Endothelial cell of umbilical vein (primary cell): ENCODE measurements around the gene SEMA6A. TPM values are rescaled to one million over a fixed set of nuclear protein-coding genes. Genes with fewer than 3 reads are reported as not detected.

Experiments used
- BruUV-seq: library from RNA; stranded (reverse); fragments of 400-500 nt; replicated peaks from 2 replicates; lab custom pipeline; 2021; lab: Mats Ljungman, UMichigan
- CTCF ChIA-PET: fragments of 300-600, 350-600 bp; sonication (Branson Sonifier 250); formaldehyde crosslinking; loops from one replicate; lab custom pipeline; 2021; ENCODE audit warnings: antibody characterized with exemption, inconsistent platforms; lab: Charles Lee
- POLR2A ChIA-PET: fragments of 300-600, 350-600 bp; sonication (Branson Sonifier 250); formaldehyde crosslinking; loops from one replicate; lab custom pipeline; 2021; ENCODE audit warnings: antibody characterized with exemption, inconsistent platforms; lab: Charles Lee
- DNase-seq: peaks from one replicate; pipeline ENCODE4 v3.0.0-alpha.2; 2011; ENCODE audit warnings: low read depth, low spot score
- FAIRE-seq: peaks from 2 replicates; lab custom pipeline; 2011; peaks lifted over from hg19 to GRCh38; lab: Jason Lieb, UNC
- H2AFZ ChIP-seq: 2 replicates; pipeline ENCODE4 v1.6.0; 2012; ENCODE audit warnings: low read depth, low read length, control low read depth, inconsistent platforms
- H3K27ac ChIP-seq: 2 replicates; pipeline ENCODE4 v1.5.1; 2011; ENCODE audit warnings: low read depth, mild to moderate bottlenecking, control low read depth, low read length, moderate library complexity; ENCODE audit not compliant: insufficient read depth
- H3K27me3 ChIP-seq, 2 experiments: 2 replicates each; pipeline versions ENCODE4 v1.6.0 to v1.6.1; 2011; ENCODE audit warnings: low read length in 2 of 2, mixed read lengths in 1 of 2; ENCODE audit not compliant: control insufficient read depth in 2 of 2, insufficient read depth in 2 of 2
- H3K36me3 ChIP-seq, 2 experiments: 2 replicates in 1 of 2; 3 replicates in 1 of 2; pipeline ENCODE4 v1.5.1; 2011; ENCODE audit warnings: low read length in 2 of 2, mild to moderate bottlenecking in 1 of 2, moderate library complexity in 1 of 2; ENCODE audit not compliant: control insufficient read depth in 2 of 2, insufficient read depth in 2 of 2; ENCODE audit errors: extremely low read depth in 1 of 2
- H3K4me1 ChIP-seq: 3 replicates; pipeline ENCODE4 v1.5.1; 2011; ENCODE audit warnings: mild to moderate bottlenecking, low read length; ENCODE audit not compliant: control insufficient read depth, insufficient read depth; ENCODE audit errors: extremely low read depth
- H3K4me2 ChIP-seq: 2 replicates; pipeline ENCODE4 v1.6.1; 2011; ENCODE audit warnings: low read length, control low read depth, mixed read lengths; ENCODE audit not compliant: insufficient read depth
- H3K4me3 ChIP-seq, 3 experiments: fragments of 200-600 bp in 1 of 3; sonication (generic), shearing (Covaris generic) in 1 of 3; replicated peaks in 1 of 3; 2 replicates each; pipeline ENCODE4 v1.5.1; 2011 to 2016; ENCODE audit warnings: control low read depth in 3 of 3, low read length in 3 of 3, mild to moderate bottlenecking in 2 of 3, inconsistent platforms in 1 of 3, low read depth in 1 of 3, moderate library complexity in 1 of 3; ENCODE audit not compliant: insufficient read depth in 1 of 3
- H3K79me2 ChIP-seq: 2 replicates; pipeline ENCODE4 v1.6.0; 2012; ENCODE audit warnings: low read length, inconsistent platforms; ENCODE audit not compliant: control insufficient read depth, insufficient read depth
- H3K9ac ChIP-seq: replicated peaks from 2 replicates; pipeline ENCODE3; 2011; ENCODE audit warnings: low read length, control low read depth; ENCODE audit not compliant: insufficient read depth; ENCODE audit errors: extremely low read depth
- H3K9me1 ChIP-seq: replicated peaks from 3 replicates; pipeline ENCODE4 v1.6.0; 2011; ENCODE audit warnings: mild to moderate bottlenecking, low read length; ENCODE audit not compliant: control insufficient read depth, insufficient read depth; ENCODE audit errors: extremely low read depth
- H3K9me3 ChIP-seq: replicated peaks from 2 replicates; pipeline ENCODE4 v1.5.1; 2012; ENCODE audit warnings: low read length, inconsistent platforms; ENCODE audit not compliant: control insufficient read depth, insufficient read depth
- H4K20me1 ChIP-seq: replicated peaks from 2 replicates; pipeline ENCODE3; 2011; ENCODE audit warnings: mild to moderate bottlenecking, low read length; ENCODE audit not compliant: control insufficient read depth, insufficient read depth; ENCODE audit errors: extremely low read depth
- EZH2 ChIP-seq: IDR thresholded peaks from 2 replicates; pipeline ENCODE4 v1.6.1; 2012; ENCODE audit warnings: borderline replicate concordance, low read depth, mild to moderate bottlenecking, moderate library complexity, low read length, inconsistent platforms; ENCODE audit not compliant: severe bottlenecking
- FOS ChIP-seq: IDR thresholded peaks from 2 replicates; pipeline ENCODE4 v1.6.1; 2011; ENCODE audit warnings: mild to moderate bottlenecking, low read length, moderate library complexity, borderline replicate concordance; ENCODE audit not compliant: insufficient read depth
- GATA2 ChIP-seq: IDR thresholded peaks from 2 replicates; pipeline ENCODE4 v1.7.0; 2011; ENCODE audit warnings: low read depth, mild to moderate bottlenecking, moderate library complexity, mixed read lengths, low read length; ENCODE audit not compliant: insufficient read length, insufficient read depth
- JUN ChIP-seq: IDR thresholded peaks from 2 replicates; pipeline ENCODE4 v1.6.1; 2011; ENCODE audit warnings: borderline replicate concordance, low read depth; ENCODE audit not compliant: insufficient read length, insufficient read depth
- MYC ChIP-seq: IDR thresholded peaks from one replicate; pipeline ENCODE4 v1.6.1; 2011; ENCODE audit warnings: mild to moderate bottlenecking, low read depth, low read length
- POLR2A ChIP-seq: IDR thresholded peaks from 2 replicates; pipeline ENCODE4 v1.6.1; 2012; ENCODE audit warnings: low read depth, mild to moderate bottlenecking, control low read depth, low read length
- POLR2AphosphoS5 ChIP-seq: IDR thresholded peaks from 2 replicates; pipeline ENCODE4 v1.6.1; 2012; ENCODE audit warnings: low read depth, mild to moderate bottlenecking, control low read depth, low read length, moderate library complexity; ENCODE audit not compliant: insufficient read depth
- dilution Hi-C: fragments of 300-500 bp; cut with MboI; formaldehyde crosslinking; loops from one replicate; pipeline ENCODE4 v1.15.0; 2019; ENCODE audit warnings: low sequenced_read_pairs; ENCODE audit not compliant: extremely low pct_ligation_motif_present
- intact Hi-C: fragments of 100-400 bp; cut with micrococcal nuclease; formaldehyde crosslinking; loops from one replicate; pipeline ENCODE4 v1.10.0; 2022
- polyA plus RNA-seq, 4 experiments: library from polyadenylated mRNA; depleted of rRNA in 3 of 4; stranded (reverse) in 3 of 4; unstranded in 1 of 4; fragments of >200 nt; gene quantifications; 2 replicates each; pipeline versions ENCODE4 v1.2.1 to v1.2.3, GENCODE V29; 2011 to 2012; ENCODE audit warnings: missing spikeins in 1 of 4
- total RNA-seq: library from RNA; stranded (reverse); gene quantifications from 2 replicates; pipeline ENCODE4 v1.2.3, GENCODE V29; 2021
- TF ChIP-seq, protein P1 (sequence below), 2 donors: IDR thresholded peaks; 1 replicate in 1 of 2; 2 replicates in 1 of 2; pipeline ENCODE4 v1.5.1; 2011; ENCODE audit warnings: low read length in 2 of 2, mild to moderate bottlenecking in 2 of 2, moderate library complexity in 2 of 2, control low read depth in 1 of 2, inconsistent platforms in 1 of 2, low read depth in 1 of 2; ENCODE audit not compliant: insufficient read depth in 1 of 2; ENCODE audit errors: extremely low read depth in 1 of 2
- TF ChIP-seq, protein P2 (sequence below): IDR thresholded peaks from 2 replicates; pipeline ENCODE4 v1.6.1; 2011; ENCODE audit not compliant: insufficient read depth, insufficient read length

SEMA6A gene
- total and polyA plus RNA-seq, 2 donors (not counting 3 experiments of a cell fraction or from before 2014, with no cell fraction given): 0.43 to 1.5 TPM

DNA sequence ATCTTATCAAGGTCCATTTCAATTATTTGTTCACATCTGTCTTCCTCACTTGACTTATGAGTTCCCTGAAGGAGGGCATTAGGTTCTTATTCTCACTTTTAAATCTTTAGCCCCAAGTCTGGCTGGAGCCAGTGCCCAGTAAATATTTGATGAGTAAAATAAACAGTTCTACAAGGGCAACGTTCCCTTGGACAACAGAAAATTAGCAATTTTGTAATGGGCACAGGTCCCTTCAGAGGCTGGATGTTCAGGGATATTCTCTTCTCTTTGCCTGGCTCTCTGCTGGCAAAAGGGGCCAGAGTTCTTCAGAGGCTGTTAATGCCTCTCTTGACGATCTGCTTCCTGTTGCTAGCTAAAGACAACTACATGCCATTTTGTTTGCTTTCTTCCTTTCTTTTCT, 149.7 kb downstream of the SEMA6A start:
- Histone ChIP-seq H3K4me3 (no peak overlapping the region), H3K9ac (no peak overlapping the region), H3K27ac (no peak overlapping the region), H3K36me3 (no peaks in the 10 kb centered on the region), H3K27me3 (no peaks in the 10 kb centered on the region), H3K4me2 (no peak overlapping the region), H3K9me1 (no peaks in the 10 kb centered on the region), H2AFZ (no peak overlapping the region), H4K20me1 (no peaks in the 10 kb centered on the region), H3K79me2 (no peaks in the 10 kb centered on the region), H3K9me3 (no peaks in the 10 kb centered on the region), H3K4me1 (no peaks in the 10 kb centered on the region)
- dilution Hi-C loops: no loop called here
- no peak for TF ChIP-seq POLR2AphosphoS5
- no peak for TF ChIP-seq JUN
- TF ChIP-seq, protein P1, sequence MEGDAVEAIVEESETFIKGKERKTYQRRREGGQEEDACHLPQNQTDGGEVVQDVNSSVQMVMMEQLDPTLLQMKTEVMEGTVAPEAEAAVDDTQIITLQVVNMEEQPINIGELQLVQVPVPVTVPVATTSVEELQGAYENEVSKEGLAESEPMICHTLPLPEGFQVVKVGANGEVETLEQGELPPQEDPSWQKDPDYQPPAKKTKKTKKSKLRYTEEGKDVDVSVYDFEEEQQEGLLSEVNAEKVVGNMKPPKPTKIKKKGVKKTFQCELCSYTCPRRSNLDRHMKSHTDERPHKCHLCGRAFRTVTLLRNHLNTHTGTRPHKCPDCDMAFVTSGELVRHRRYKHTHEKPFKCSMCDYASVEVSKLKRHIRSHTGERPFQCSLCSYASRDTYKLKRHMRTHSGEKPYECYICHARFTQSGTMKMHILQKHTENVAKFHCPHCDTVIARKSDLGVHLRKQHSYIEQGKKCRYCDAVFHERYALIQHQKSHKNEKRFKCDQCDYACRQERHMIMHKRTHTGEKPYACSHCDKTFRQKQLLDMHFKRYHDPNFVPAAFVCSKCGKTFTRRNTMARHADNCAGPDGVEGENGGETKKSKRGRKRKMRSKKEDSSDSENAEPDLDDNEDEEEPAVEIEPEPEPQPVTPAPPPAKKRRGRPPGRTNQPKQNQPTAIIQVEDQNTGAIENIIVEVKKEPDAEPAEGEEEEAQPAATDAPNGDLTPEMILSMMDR (IDR thresholded peaks at IDR 0.05; ENCODE audit: extremely low read depth in 1 of 2, insufficient read depth in 1 of 2, low read depth in 1 of 2, low read length in 2 of 2): no peak
- TF ChIP-seq MYC: no peak
- intact Hi-C loops: no loop called here
- BruUV-seq: no TSS peak
- DNase-seq (no peak), FAIRE-seq (no peak)
- POLR2A ChIA-PET: interaction anchor here (0.5 kb wide), 1 partner anchor 309 kb away, joined by 3 read pairs; no protein-coding TSS in a partner anchor
- CTCF ChIA-PET: no interaction called here

DNA sequence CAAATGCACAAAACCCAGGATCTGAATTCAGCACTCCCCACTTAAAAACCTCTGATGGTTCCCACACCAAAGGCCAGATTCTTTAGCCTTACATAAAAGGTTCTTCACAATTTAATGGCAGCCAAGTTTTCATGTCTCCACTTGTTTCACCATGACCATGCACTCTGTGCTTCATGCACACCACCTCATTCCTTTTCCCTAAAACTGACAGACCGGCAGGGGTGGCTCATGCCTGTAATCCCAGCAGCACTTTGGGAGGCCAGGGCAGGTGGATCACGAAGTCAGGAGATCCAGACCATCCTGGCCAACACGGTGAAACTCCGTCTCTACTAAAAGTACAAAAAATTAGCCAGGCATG, 150.4 kb downstream of the SEMA6A start:
- Histone ChIP-seq H3K9me3 (no peaks in the 10 kb centered on the region), H3K79me2 (no peaks in the 10 kb centered on the region), H3K4me1 (no peaks in the 10 kb centered on the region), H4K20me1 (no peaks in the 10 kb centered on the region), H3K9me1 (no peaks in the 10 kb centered on the region), H3K9ac (no peak overlapping the region), H2AFZ (no peak overlapping the region), H3K36me3 (no peaks in the 10 kb centered on the region), H3K27ac (no peak overlapping the region), H3K4me2 (no peak overlapping the region), H3K27me3 (no peaks in the 10 kb centered on the region), H3K4me3 (no peak overlapping the region)
- no TSS peak for BruUV-seq
- dilution Hi-C loops: no loop called here
- TF ChIP-seq GATA2: no peak
- no peak for TF ChIP-seq EZH2
- TF ChIP-seq FOS: no peak
- TF ChIP-seq POLR2AphosphoS5: no peak
- TF ChIP-seq, protein P2, sequence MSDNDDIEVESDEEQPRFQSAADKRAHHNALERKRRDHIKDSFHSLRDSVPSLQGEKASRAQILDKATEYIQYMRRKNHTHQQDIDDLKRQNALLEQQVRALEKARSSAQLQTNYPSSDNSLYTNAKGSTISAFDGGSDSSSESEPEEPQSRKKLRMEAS: no peak
- no peak for TF ChIP-seq MYC
- no peak for TF ChIP-seq JUN
- TF ChIP-seq, protein P1 (IDR thresholded peaks at IDR 0.05; ENCODE audit: extremely low read depth in 1 of 2, insufficient read depth in 1 of 2, low read depth in 1 of 2, low read length in 2 of 2): no peak
- TF ChIP-seq POLR2A: no peak
- intact Hi-C loops: no loop called here
- DNase-seq: no peak
- ChIA-PET POLR2A (no interaction called here), CTCF (no interaction called here)
- FAIRE-seq: no peak
